Measurements from ENCODE around the gene ADK.
"Not testable (repeated sequence)": the region's sequence is repeated elsewhere in the genome, so short reads cannot be mapped to it uniquely, and the experiment has no call there.

ADK gene

GRCh38 chr10:74573497-74573896, 422.5 kb downstream of the ADK start:
- not testable (repeated sequence) for DNase-seq

GRCh38 chr10:74575191-74575720, 424.2 kb downstream of the ADK start:
- DNase-seq: no peak

DNA sequence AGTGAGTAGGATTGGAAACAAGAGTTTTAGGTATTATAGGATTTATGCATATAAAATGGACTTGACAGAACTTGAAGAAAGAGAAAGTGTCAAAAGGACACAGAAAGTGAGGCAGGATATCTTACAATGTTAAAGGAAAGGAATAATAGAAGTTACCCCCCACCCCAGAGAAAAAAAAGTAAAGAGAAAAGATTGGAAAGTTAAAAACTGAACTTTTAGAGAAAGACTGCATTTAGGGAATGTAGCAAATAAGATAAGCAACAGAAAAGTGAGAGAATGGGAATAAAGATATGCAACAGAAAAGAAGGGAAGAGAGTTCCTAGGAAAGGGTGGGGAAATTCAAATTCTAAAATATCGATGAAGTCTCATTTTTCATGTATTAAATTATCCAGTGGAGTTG, 424.9 kb downstream of the ADK start:
- DNase-seq: no peak

GRCh38 chr10:74576586-74576985, 425.6 kb downstream of the ADK start:
- no peak for DNase-seq

DNA sequence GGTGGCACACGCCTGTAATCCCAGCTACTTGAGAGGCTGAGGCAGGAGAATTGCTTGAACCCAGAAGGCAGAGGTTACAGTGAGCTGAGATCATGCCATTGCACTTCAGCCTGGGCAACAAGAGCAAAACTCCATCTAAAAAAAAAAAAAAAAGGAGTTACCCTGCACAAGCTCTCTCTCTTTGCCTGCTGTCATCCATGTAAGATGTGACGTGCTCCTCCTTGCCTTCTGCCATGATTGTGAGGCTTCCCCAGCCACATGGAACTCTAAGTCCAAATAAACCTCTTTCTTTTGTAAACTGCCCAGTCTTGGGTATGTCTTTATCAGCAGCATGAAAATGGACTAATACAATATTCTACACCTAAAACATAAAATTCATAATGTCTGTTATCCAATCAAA, 429.4 kb downstream of the ADK start:
- DNase-seq: not testable (repeated sequence)

- no peak for DNase-seq
These were observed 431.5 kb downstream of the ADK start for GRCh38 chr10:74582566-74582965.

GRCh38 chr10:74585231-74586087, 434.4 kb downstream of the ADK start:
- DNase-seq: peak; percentile 61

- DNase-seq: peak; percentile 81
These were observed 435.1 kb downstream of the ADK start for GRCh38 chr10:74586088-74586585.

GRCh38 chr10:74587109-74587854, 436.3 kb downstream of the ADK start:
- DNase-seq: peak; percentile 17

DNA sequence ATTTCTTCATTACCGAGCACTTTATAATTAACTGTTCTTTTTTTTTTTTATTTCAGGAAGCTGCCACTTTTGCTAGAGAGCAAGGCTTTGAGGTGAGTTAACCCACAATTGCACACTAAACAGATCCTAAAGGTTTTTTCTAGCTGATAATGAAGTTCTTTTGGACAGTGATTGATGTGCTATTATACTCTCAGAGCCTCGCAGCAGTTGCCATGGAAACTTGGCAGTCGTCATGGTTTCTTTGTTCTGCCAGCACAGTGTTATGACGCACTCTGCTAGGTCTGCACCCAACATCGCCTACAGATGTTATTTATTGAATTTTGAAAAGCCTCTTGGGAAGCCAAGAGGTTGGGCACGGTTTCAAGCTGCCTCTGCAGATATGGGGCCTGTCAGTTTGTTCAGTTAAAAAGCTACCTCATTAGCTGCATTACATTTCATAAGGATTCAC, 438.2 kb downstream of the ADK start:
- peak; percentile 96 for DNase-seq

- no peak for DNase-seq
These were observed 438.8 kb downstream of the ADK start for GRCh38 chr10:74589851-74590250.

DNA sequence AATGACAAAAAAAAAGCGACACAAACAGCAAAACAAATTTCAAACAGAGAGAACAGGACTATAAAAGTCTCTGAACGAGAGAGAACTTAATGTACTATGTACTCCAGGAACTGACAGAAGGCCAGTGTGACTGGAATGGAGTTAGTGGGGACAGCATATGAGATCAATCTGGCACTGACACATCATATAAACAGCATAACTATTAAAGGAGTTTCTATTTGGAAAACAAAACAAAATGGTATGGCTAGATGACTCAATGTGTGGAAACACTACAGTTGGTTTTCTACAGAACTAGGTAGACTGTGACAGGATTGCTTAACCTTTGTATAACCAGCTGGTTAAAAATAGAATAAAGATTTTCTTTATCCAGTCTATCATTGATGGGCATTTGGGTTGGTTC, 442.4 kb downstream of the ADK start:
- DNase-seq: no peak

DNA sequence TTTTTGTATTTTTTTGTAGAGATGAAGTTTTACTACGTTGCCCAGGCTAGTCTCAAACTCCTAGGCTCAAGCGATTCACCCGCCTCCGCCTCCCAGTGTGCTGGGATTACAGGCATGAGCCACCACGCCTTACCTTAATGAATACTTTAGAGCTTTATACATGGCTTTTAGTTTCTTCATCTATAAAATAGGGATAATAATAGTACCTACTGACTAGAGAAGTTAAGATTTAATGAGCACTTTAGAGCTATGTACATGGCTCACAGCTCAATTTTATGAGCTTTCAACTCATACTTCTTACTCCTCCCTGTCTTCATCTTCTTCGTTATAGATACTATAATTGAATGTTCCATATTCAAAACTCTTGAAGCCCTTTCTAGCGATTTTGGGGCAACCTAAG, 445.7 kb downstream of the ADK start:
- no peak for DNase-seq

DNA sequence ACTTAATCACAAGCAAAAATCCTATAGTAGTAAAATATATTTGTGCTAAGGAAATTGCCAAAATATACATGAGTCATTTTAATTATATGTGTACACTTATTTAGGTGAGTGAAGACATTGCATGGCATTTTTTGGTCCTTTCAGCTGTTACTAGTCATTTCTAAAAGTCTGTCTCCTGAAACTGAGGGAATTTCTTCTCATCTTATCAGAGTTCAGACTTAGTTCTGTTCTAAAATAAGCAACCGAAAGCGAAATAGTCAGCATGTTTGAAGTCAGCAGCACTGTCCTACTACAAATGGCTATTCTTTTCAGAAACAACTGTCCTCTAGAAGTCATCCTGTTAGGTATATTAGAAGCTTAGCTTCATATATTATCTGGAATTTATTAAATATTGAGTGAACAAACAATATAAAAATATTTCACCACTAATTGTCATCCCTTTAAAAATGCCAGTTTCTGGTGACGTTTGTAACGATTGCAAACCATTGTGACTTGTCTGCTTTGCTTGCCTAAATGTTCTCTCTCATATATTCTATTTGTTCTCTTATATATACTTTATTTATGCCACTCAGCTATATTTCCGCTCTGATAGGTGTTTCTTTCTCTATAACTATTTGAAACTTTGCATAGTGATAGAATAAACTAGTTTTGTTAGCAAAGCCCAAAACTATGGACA, 448.0 kb downstream of the ADK start:
- no peak for DNase-seq

DNA sequence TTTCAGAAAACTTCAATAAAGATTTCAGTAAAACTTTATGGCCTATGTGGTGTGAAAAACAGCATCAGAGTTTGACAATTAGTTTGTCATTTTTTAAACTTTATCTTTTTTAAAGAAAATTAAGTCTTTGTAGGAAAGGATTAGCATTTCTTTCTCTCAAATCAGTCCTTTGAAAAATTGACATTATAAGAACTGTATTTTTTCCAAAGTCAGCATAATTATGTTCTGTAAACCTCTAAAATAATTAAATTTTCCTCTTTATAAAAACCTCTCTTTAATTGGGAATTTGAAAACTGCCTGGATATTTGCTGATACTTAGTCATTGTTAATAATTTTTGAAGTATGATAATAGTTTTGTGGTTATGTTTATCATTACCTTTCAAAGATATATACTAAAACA, 448.7 kb downstream of the ADK start:
- DNase-seq: no peak

DNA sequence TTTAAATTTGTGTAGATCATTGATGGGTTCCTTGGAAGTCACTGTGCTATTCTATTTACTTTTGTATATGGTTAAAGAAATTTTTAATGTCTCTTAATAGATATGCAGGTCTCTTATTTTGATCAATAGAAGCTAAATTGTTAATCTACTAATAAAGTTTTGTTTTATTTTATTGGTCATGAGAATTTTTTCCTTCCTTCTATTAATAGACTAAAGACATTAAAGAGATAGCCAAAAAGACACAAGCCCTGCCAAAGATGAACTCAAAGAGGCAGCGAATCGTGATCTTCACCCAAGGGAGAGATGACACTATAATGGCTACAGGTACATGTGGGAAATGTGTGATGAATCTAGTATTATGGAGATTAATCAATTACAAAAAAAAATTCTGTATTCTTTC, 449.1 kb downstream of the ADK start:
- DNase-seq: no peak

DNA sequence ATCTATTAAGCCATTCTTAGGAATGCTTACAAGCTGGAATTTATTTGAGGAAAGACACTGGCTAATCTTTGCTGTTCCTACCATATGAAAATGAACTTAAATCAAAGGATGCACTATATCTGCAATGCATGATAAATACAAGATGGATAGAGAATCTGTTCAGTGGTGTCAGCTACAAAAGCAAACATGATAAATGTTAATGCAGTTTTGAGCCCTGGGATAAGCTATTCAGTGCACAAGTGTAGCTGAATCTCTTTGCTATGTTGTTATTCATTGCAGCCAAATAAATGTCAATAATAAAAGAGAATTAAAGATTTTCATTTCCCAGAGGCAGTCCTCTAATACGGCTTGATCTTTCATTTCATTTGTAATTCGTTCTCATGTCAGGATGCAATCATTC, 451.6 kb downstream of the ADK start:
- DNase-seq: no peak

GRCh38 chr10:74610299-74610698, 459.3 kb downstream of the ADK start:
- DNase-seq: no peak

GRCh38 chr10:74612195-74612594, 461.2 kb downstream of the ADK start:
- DNase-seq: no peak

DNA sequence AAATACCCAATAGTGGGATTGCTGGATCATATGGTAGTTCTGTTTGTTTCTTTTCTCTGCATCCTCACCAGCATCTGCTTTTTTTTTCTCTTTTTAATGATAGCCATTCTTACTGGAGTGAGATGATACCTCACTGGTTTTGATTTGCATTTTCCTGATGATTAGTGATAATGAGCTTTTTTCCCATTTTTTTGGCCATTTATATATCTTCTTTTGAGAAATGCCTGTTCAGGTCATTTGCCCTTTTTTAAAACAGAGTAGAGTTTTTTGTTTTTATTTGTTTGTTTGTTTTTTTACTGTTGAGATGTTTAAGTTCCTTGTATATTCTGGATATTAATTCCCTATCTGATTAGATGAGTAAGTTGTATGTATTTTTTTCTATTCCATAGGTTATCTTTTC, 469.6 kb downstream of the ADK start:
- no peak for DNase-seq

GRCh38 chr10:74623786-74624185, 472.8 kb downstream of the ADK start:
- DNase-seq: no peak

- DNase-seq: no peak
These were observed 473.5 kb downstream of the ADK start for GRCh38 chr10:74624501-74624900.

DNA sequence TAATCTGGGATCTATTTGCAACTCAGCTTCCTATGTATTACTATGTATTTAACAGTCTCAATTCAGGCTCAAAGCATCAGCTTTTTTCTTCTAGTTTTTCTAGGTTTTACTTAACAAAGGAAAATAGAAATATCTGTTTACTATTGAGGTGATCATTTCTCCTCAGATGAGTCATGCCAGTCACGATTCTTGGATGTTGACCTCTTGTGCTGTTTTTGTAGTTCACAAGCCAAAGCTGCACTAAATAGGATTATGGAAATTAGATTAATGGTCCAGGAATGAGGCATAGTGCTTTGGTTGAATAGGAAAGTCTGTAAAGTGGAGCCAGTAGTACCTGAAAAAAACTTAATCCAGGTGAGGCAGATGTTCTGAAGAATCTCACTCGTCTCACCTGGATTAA, 477.1 kb downstream of the ADK start:
- no peak for DNase-seq

All from CD4-positive, alpha-beta T cell treated with Interleukin-4 for 4 hours (primary cell).